Measurements from ENCODE around the gene NOP56. TPM values are rescaled to one million over a fixed set of nuclear protein-coding genes. Genes with fewer than 3 reads are reported as not detected.
A peak's percentile ranks its signal among the peaks of the same experiment; 100 is the strongest.

The NOP56 gene
- total RNA-seq, 1 donor from 2014 or later, result 144 TPM

GRCh38 chr20:2663364-2663886, 11.0 kb downstream of the NOP56 start:
- H3K27me3 Mint-ChIP-seq (ENCODE audit: unreplicated experiment), result peaks cover 11% of the 10 kb centered on the region
- no peak for DNase-seq (ENCODE audit: low spot score)
- no peaks in the 10 kb centered on the region for H3K9me3 Mint-ChIP-seq (ENCODE audit: unreplicated experiment)
- H3K4me1 Mint-ChIP-seq (ENCODE audit: unreplicated experiment), result peaks cover 25% of the 10 kb centered on the region
- H3K36me3 Mint-ChIP-seq (ENCODE audit: low read depth, unreplicated experiment), result peaks cover 43% of the 10 kb centered on the region
- H3K4me3 Mint-ChIP-seq (ENCODE audit: unreplicated experiment), result peak overlapping the region; percentile 95
- peak overlapping the region; percentile 98 for H3K27ac Mint-ChIP-seq (ENCODE audit: unreplicated experiment)
- TF ChIP-seq CTCF (IDR thresholded peaks at IDR 0.05; ENCODE audit: unreplicated experiment), result no peak

GRCh38 chr20:2663887-2664719, 11.7 kb downstream of the NOP56 start, which contains the start of gene IDH3B:
Gene IDH3B (minus strand): TSS chr20:2664216. CDS start chr20:2664188, 28 bp downstream.
- Mint-ChIP-seq H3K9me3 (ENCODE audit: unreplicated experiment) (no peaks in the 10 kb centered on the region), H3K36me3 (ENCODE audit: low read depth, unreplicated experiment) (peaks cover 36% of the 10 kb centered on the region), H3K4me1 (ENCODE audit: unreplicated experiment) (peaks cover 19% of the 10 kb centered on the region), H3K27me3 (ENCODE audit: unreplicated experiment) (peaks cover 11% of the 10 kb centered on the region), H3K27ac (ENCODE audit: unreplicated experiment) (peak within 1 kb of the TSS; percentile 98), H3K4me3 (ENCODE audit: unreplicated experiment) (peak within 1 kb of the TSS; percentile 95)
- no peak for TF ChIP-seq CTCF (IDR thresholded peaks at IDR 0.05; ENCODE audit: unreplicated experiment)
- peak; percentile 92 for DNase-seq (ENCODE audit: low spot score)

GRCh38 chr20:2671977-2672376, 19.5 kb downstream of the NOP56 start:
- Mint-ChIP-seq H3K27me3 (ENCODE audit: unreplicated experiment) (no peaks in the 10 kb centered on the region), H3K4me3 (ENCODE audit: unreplicated experiment) (no peak overlapping the region), H3K9me3 (ENCODE audit: unreplicated experiment) (no peaks in the 10 kb centered on the region), H3K36me3 (ENCODE audit: low read depth, unreplicated experiment) (no peaks in the 10 kb centered on the region), H3K4me1 (ENCODE audit: unreplicated experiment) (no peaks in the 10 kb centered on the region), H3K27ac (ENCODE audit: unreplicated experiment) (no peak overlapping the region)
- DNase-seq (ENCODE audit: low spot score), result peak; percentile 28
- TF ChIP-seq CTCF (IDR thresholded peaks at IDR 0.05; ENCODE audit: unreplicated experiment), result no peak

GRCh38 chr20:2672446-2672845, 20.0 kb downstream of the NOP56 start:
- Mint-ChIP-seq H3K27ac (ENCODE audit: unreplicated experiment) (no peak overlapping the region), H3K27me3 (ENCODE audit: unreplicated experiment) (no peaks in the 10 kb centered on the region), H3K4me3 (ENCODE audit: unreplicated experiment) (no peak overlapping the region), H3K4me1 (ENCODE audit: unreplicated experiment) (no peaks in the 10 kb centered on the region), H3K36me3 (ENCODE audit: low read depth, unreplicated experiment) (no peaks in the 10 kb centered on the region), H3K9me3 (ENCODE audit: unreplicated experiment) (no peaks in the 10 kb centered on the region)
- DNase-seq (ENCODE audit: low spot score), result no peak
- no peak for TF ChIP-seq CTCF (IDR thresholded peaks at IDR 0.05; ENCODE audit: unreplicated experiment)

- Mint-ChIP-seq H3K4me1 (ENCODE audit: unreplicated experiment) (no peaks in the 10 kb centered on the region), H3K4me3 (ENCODE audit: unreplicated experiment) (no peak overlapping the region), H3K36me3 (ENCODE audit: low read depth, unreplicated experiment) (no peaks in the 10 kb centered on the region), H3K9me3 (ENCODE audit: unreplicated experiment) (no peaks in the 10 kb centered on the region), H3K27ac (ENCODE audit: unreplicated experiment) (no peak overlapping the region), H3K27me3 (ENCODE audit: unreplicated experiment) (no peaks in the 10 kb centered on the region)
- no peak for DNase-seq (ENCODE audit: low spot score)
- no peak for TF ChIP-seq CTCF (IDR thresholded peaks at IDR 0.05; ENCODE audit: unreplicated experiment)
Measured at GRCh38 chr20:2673453-2673852, 21.0 kb downstream of the NOP56 start.

Measured in endothelial cell (in vitro differentiated cells).